Purkinje cell (primary cell): ENCODE measurements around the gene ABCG5. TPM values are rescaled to one million over a fixed set of nuclear protein-coding genes. Genes with fewer than 3 reads are reported as not detected.

ENCODE experiments used
- polyA plus RNA-seq: library from polyadenylated mRNA; unstranded; fragments of >200 nt; fragmentation: Nextera tagmentation; gene quantifications from 2 replicates; pipeline ENCODE4 v1.2.1, GENCODE V29; 2014

Gene ABCG5
- polyA plus RNA-seq = 0.48 and 1.3 TPM in 2 replicates

GRCh38 chr2:43838560-43839267 lies at the start of gene ABCG5, which contains the start of gene ABCG8:
Gene ABCG5, minus strand, starts transcription at chr2:43838839. Its CDS starts 160 bp downstream, at chr2:43838679.
Gene ABCG8, plus strand, starts transcription at chr2:43838971. Its CDS starts 83 bp downstream, at chr2:43839054.

DNA sequence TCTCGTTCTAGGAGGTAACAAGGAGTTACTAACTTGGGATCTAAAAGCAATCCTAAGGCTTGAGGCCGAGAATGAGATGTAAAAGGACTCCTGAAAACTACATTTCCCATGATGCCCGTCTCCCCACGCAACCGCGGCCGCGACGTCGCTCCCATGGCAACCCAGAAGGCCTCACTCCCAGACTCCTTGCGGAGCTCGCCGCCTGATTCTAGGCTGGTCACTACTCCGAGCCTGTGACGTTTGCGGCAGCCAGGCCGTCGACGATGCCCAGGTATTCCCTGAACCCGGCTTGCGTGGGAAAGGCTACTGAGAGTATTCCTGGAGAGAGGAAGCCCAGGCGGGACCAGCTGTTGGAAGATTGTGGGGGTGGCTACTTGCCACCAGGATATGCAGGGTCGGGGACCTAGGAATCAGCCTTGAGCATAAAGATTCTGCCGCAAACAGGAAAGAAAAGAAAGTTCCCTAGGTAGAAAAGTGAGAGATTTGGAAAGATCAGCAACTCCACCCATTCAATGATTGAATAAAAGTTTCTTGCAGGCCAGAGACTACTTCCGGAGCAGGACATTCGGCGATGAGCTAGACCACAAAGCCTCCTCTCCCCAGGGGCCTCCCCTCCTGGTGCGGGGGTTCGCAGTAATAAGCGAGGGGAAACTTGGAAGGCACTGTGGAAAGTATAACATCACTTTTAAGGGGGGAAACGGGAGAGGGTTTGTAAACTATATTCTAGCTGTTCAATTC lies 64.6 kb downstream of the ABCG5 start, which contains the start of gene DYNC2LI1:
Gene DYNC2LI1, plus strand, starts transcription at position 164 of the 738 bp plus-strand sequence. Its CDS starts 100 bp downstream, at position 264.

Other genes with a start within 250 kb of the ABCG5 start
- 5.9 and 10.7 TPM in 2 replicates for gene THADA, start 242.8 kb downstream of the ABCG5 start, polyA plus RNA-seq
- gene PLEKHH2, start 201.6 kb downstream of the ABCG5 start, polyA plus RNA-seq = 15.9 and 19.2 TPM in 2 replicates
- gene C1GALT1C1L, start 162.4 kb downstream of the ABCG5 start, polyA plus RNA-seq = 1.7 and 2.1 TPM in 2 replicates
- 69.8 and 97.9 TPM in 2 replicates for gene DYNC2LI1, start 64.8 kb downstream of the ABCG5 start, polyA plus RNA-seq
- 1.1 TPM in 1 of 2 replicates, not detected in the other for gene ABCG8, start 132 bp upstream of the ABCG5 start, polyA plus RNA-seq
- gene LRPPRC, start 157.2 kb upstream of the ABCG5 start, polyA plus RNA-seq = 84.8 and 96.1 TPM in 2 replicates